BLaER1 treated with 17β-estradiol and CSF1 and Interleukin-3, amounts not matched to agents 10 nM and 100 nM (cell line): ENCODE measurements around the gene SIX5.
A peak's percentile ranks its signal among the peaks of the same experiment; 100 is the strongest.
"Not testable (repeated sequence)": the region's sequence is repeated elsewhere in the genome, so short reads cannot be mapped to it uniquely, and the experiment has no call there.

Experiments used
- H3K27ac ChIP-seq, 11 experiments: shearing (Covaris generic); formaldehyde crosslinking; 2 replicates each; pipeline ENCODE4 v1.8.1; 2022
- H3K27me3 ChIP-seq, 11 experiments: shearing (Covaris generic); formaldehyde crosslinking; 2 replicates each; pipeline ENCODE4 v1.8.1; 2022
- H3K36me3 ChIP-seq, 11 experiments: shearing (Covaris generic); formaldehyde crosslinking; 2 replicates each; pipeline ENCODE4 v1.8.1; 2022
- H3K4me1 ChIP-seq, 10 experiments: shearing (Covaris generic); formaldehyde crosslinking; 2 replicates each; pipeline ENCODE4 v1.8.1; 2022
- H3K4me2 ChIP-seq, 11 experiments: shearing (Covaris generic); formaldehyde crosslinking; 2 replicates each; pipeline ENCODE4 v1.8.1; 2022
- H3K4me3 ChIP-seq, 10 experiments: shearing (Covaris generic); formaldehyde crosslinking; 2 replicates each; pipeline ENCODE4 v1.8.1; 2022
- H3K9ac ChIP-seq, 11 experiments: shearing (Covaris generic); formaldehyde crosslinking; 2 replicates each; pipeline ENCODE4 v1.8.1; 2022
- H3K9me3 ChIP-seq, 11 experiments: shearing (Covaris generic); formaldehyde crosslinking; replicated peaks in 1 of 11; 2 replicates each; pipeline ENCODE4 v1.8.1; 2022
- H4K20me1 ChIP-seq, 11 experiments: shearing (Covaris generic); formaldehyde crosslinking; 2 replicates each; pipeline ENCODE4 v1.8.1; 2022
- Cebpa-rat ChIP-seq, 11 experiments: shearing (Covaris generic); IDR thresholded peaks; 2 replicates each; pipeline ENCODE4 v1.8.1; 2022

The SIX5 gene

GRCh38 chr19:45728683-45729082, 40.4 kb downstream of the SIX5 start:
- H4K20me1 ChIP-seq, result peaks cover 21 to 64% (median 47%) of the 10 kb centered on the region in 11 experiments; a peak in 19 of 22 replicates

GRCh38 chr19:45720065-45720464, 49.0 kb downstream of the SIX5 start:
- not testable (repeated sequence) for H3K9me3 ChIP-seq, H3K9ac ChIP-seq, H3K27me3 ChIP-seq, H3K4me3 ChIP-seq, H3K27ac ChIP-seq, H3K4me2 ChIP-seq
- H3K4me1 ChIP-seq, result peaks cover 20 to 56% (median 32%) of the 10 kb centered on the region in 10 experiments
- peaks cover 30 to 63% (median 43%) of the 10 kb centered on the region in 11 experiments for H3K36me3 ChIP-seq
- peaks cover 8 to 42% (median 14%) of the 10 kb centered on the region in 11 experiments; a peak in 17 of 22 replicates for H4K20me1 ChIP-seq

More at GRCh38 chr19:45728683-45729082, 40.4 kb downstream of the SIX5 start:
- H3K9me3 ChIP-seq, H3K27me3 ChIP-seq, H3K4me3 ChIP-seq, H3K27ac ChIP-seq: not testable (repeated sequence)
- Histone ChIP-seq H3K36me3 (peaks cover 0 to 28% (median 9%) of the 10 kb centered on the region in 11 experiments; a peak in 13 of 22 replicates), H3K9ac (peak overlapping the region in 2 of 11 experiments; percentile 86 to 89; a peak in 2 of 22 replicates), H3K4me2 (peak overlapping the region; percentile 39 to 98 (median 90); a peak in 19 of 22 replicates), H3K4me1 (peaks cover 23 to 35% (median 27%) of the 10 kb centered on the region in 10 experiments)
- TF ChIP-seq Cebpa-rat (IDR thresholded peaks at IDR 0.05), result 0 out of 22 replicates have a peak, but pooled peaks of 1 of the 11 experiments have one; percentile 23

- Histone ChIP-seq H3K36me3 (peaks cover 28 to 54% (median 40%) of the 10 kb centered on the region in 11 experiments), H3K9ac (peak overlapping the region; percentile 78 to 94 (median 89)), H3K9me3 (0 out of 22 replicates have a peak, but pooled peaks cover 0 to 5% (median 0%) of the 10 kb centered on the region in 11 experiments), H4K20me1 (peaks cover 0 to 42% (median 17%) of the 10 kb centered on the region in 11 experiments; a peak in 17 of 22 replicates), H3K4me2 (peak overlapping the region; percentile 86 to 99 (median 93)), H3K4me3 (peak overlapping the region; percentile 50 to 85 (median 74)), H3K4me1 (peaks cover 20 to 68% (median 32%) of the 10 kb centered on the region in 10 experiments), H3K27ac (peak overlapping the region; percentile 69 to 91 (median 87)), H3K27me3 (no peaks in the 10 kb centered on the region)
- no peak for TF ChIP-seq Cebpa-rat (IDR thresholded peaks at IDR 0.05)
Measured at GRCh38 chr19:45717983-45718650, 50.9 kb downstream of the SIX5 start.

- H3K9ac ChIP-seq, result peak overlapping the region; percentile 85 to 94 (median 89)
- no peaks in the 10 kb centered on the region for H3K27me3 ChIP-seq
- peak overlapping the region; percentile 89 to 99 (median 96) for H3K4me2 ChIP-seq
- peaks cover 30 to 54% (median 42%) of the 10 kb centered on the region in 11 experiments for H3K36me3 ChIP-seq
- H3K4me3 ChIP-seq, result peak overlapping the region; percentile 74 to 85 (median 80)
- H3K9me3 ChIP-seq, result 0 out of 22 replicates have a peak, but pooled peaks cover 0 to 5% (median 0%) of the 10 kb centered on the region in 11 experiments
- H4K20me1 ChIP-seq, result peaks cover 0 to 44% (median 23%) of the 10 kb centered on the region in 11 experiments; a peak in 17 of 22 replicates
- H3K27ac ChIP-seq, result peak overlapping the region; percentile 80 to 91 (median 87)
- no peak for TF ChIP-seq Cebpa-rat (IDR thresholded peaks at IDR 0.05)
- peaks cover 20 to 61% (median 28%) of the 10 kb centered on the region in 10 experiments for H3K4me1 ChIP-seq
Measured at GRCh38 chr19:45717131-45717982, 51.7 kb downstream of the SIX5 start.

GRCh38 chr19:45716359-45717130, 52.5 kb downstream of the SIX5 start:
- Histone ChIP-seq H3K4me1 (peaks cover 20 to 53% (median 28%) of the 10 kb centered on the region in 10 experiments), H3K9ac (peak overlapping the region; percentile 85 to 94 (median 89)), H3K9me3 (0 out of 22 replicates have a peak, but pooled peaks cover 0 to 5% (median 0%) of the 10 kb centered on the region in 11 experiments), H3K27me3 (no peaks in the 10 kb centered on the region), H3K4me2 (peak overlapping the region; percentile 79 to 99 (median 92)), H3K27ac (peak overlapping the region; percentile 55 to 91 (median 86)), H3K36me3 (peaks cover 32 to 54% (median 42%) of the 10 kb centered on the region in 11 experiments), H3K4me3 (peak overlapping the region; percentile 74 to 85 (median 80)), H4K20me1 (peaks cover 0 to 52% (median 30%) of the 10 kb centered on the region in 11 experiments; a peak in 16 of 22 replicates)
- no peak for TF ChIP-seq Cebpa-rat (IDR thresholded peaks at IDR 0.05)

GRCh38 chr19:45715139-45715538, 53.9 kb downstream of the SIX5 start:
- Histone ChIP-seq H3K4me2 (peak overlapping the region in 5 of 11 experiments; percentile 3 to 96 (median 92); a peak in 5 of 22 replicates), H3K9me3 (0 out of 22 replicates have a peak, but pooled peaks cover 0 to 4% (median 0%) of the 10 kb centered on the region in 11 experiments), H3K4me3 (no peak overlapping the region), H3K27me3 (no peaks in the 10 kb centered on the region), H4K20me1 (peaks cover 0 to 61% (median 38%) of the 10 kb centered on the region in 11 experiments; a peak in 16 of 22 replicates), H3K9ac (0 out of 22 replicates have a peak overlapping the region, but pooled peaks of 2 of the 11 experiments have one; percentile 0 to 6), H3K27ac (no peak overlapping the region), H3K36me3 (peaks cover 35 to 54% (median 44%) of the 10 kb centered on the region in 11 experiments), H3K4me1 (peaks cover 20 to 46% (median 28%) of the 10 kb centered on the region in 10 experiments)
- no peak for TF ChIP-seq Cebpa-rat (IDR thresholded peaks at IDR 0.05)
